ENCODE results near the gene TECPR2.
A peak's percentile ranks its signal among the peaks of the same experiment; 100 is the strongest.
"Not testable (repeated sequence)": the region's sequence is repeated elsewhere in the genome, so short reads cannot be mapped to it uniquely, and the experiment has no call there.

TECPR2 gene

GRCh38 chr14:102333390-102333789 is 29.4 kb upstream of the TECPR2 start:
- no peak for DNase-seq (ENCODE audit: low spot score)

- DNase-seq (ENCODE audit: low spot score): no peak
Observed at GRCh38 chr14:102333795-102334705, 28.7 kb upstream of the TECPR2 start.

GRCh38 chr14:102335163-102335562 is 27.6 kb upstream of the TECPR2 start:
- DNase-seq (ENCODE audit: low spot score): no peak

DNA sequence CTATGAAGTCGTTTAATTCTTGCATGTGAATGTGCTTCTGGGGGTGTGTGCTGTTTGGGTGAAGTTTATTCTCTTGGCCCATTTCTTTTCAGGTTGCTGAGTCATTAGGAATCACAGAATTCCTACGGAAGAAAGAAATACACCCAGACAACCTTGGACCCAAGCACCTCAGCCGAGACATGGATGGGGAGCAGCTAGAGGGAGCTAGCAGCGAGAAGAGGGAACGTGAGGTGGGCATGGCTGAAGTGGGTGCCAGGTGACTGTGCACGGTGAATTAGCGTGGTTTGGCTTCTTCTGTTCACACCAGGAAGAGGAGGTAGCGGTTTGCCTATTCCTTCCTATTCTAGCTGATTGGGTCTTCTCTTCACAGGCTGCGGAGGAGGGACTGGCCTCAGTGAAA is 24.0 kb upstream of the TECPR2 start:
- DNase-seq (ENCODE audit: low spot score): no peak

- no peak for DNase-seq (ENCODE audit: low spot score)
Observed at GRCh38 chr14:102341566-102341965, 21.2 kb upstream of the TECPR2 start.

DNA sequence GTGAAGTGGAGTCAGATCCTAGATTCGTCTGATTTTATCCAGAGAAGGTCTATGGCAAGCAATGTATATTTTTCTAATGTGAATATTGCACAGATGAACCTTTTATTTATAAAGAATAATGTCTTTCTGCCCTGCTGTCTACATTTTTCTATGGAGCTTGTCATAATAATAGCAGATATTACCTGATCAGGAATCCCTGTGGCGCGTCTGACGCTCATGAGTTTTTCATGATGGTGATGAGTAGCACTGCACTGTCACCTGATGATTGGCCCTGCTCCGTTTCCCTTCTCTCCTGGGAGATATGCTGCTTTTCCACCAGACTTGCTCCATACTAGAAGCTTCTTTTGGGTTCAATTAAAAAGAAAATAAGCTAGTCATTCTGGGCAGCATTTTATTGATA is 20.5 kb upstream of the TECPR2 start:
- no peak for DNase-seq (ENCODE audit: low spot score)

- DNase-seq (ENCODE audit: low spot score): no peak
Observed at GRCh38 chr14:102344084-102344483, 18.7 kb upstream of the TECPR2 start.

GRCh38 chr14:102344485-102344884 is 18.3 kb upstream of the TECPR2 start:
- peak; percentile 82 for DNase-seq (ENCODE audit: low spot score)

DNA sequence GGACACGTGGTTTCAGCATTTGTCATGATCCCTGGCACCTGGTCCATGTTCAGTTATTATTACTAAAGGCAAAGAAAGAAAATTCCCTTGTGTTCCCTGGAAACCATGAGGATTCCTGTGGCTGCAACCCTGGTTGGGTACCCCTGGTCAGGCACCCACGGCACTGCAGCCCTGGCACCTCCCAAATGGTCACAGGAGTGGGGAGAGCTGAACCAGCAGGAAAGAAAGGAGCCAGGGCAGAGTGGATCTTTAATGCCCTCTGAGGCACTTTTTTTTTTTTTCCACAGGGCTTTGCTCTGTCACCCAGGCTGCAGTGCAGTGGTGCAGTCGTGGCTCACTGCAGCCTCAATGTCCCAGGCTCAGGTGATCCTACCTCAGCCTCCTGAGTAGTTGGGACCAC is 17.5 kb upstream of the TECPR2 start:
- DNase-seq (ENCODE audit: low spot score): no peak

GRCh38 chr14:102346645-102347044 is 16.1 kb upstream of the TECPR2 start:
- DNase-seq (ENCODE audit: low spot score): no peak

DNA sequence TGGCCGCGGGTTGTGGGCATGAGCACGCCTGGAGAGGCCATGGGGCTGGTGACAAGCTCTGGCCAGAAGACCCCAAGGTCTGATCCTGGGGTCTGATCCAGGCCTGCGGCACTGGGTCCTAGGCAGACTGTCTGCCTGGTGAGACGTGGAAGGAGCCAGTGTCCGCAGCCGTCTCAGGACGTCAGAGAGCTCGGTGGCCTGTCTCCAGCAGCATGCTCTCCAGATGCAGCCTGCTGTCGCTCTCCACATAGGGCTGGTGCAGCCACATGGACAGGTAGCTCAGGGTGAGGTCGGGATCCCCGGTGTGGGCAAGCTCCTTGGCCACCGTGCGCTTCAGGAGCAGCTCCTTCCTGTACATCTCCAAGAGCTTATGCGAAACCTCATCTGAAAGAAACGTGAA is 14.4 kb upstream of the TECPR2 start:
- no peak for DNase-seq (ENCODE audit: low spot score)

GRCh38 chr14:102351023-102351422 is 11.7 kb upstream of the TECPR2 start:
- no peak for DNase-seq (ENCODE audit: low spot score)

GRCh38 chr14:102351593-102351992 is 11.1 kb upstream of the TECPR2 start:
- not testable (repeated sequence) for DNase-seq (ENCODE audit: low spot score)

- DNase-seq (ENCODE audit: low spot score): no peak
Observed at GRCh38 chr14:102352213-102352612, 10.5 kb upstream of the TECPR2 start.

DNA sequence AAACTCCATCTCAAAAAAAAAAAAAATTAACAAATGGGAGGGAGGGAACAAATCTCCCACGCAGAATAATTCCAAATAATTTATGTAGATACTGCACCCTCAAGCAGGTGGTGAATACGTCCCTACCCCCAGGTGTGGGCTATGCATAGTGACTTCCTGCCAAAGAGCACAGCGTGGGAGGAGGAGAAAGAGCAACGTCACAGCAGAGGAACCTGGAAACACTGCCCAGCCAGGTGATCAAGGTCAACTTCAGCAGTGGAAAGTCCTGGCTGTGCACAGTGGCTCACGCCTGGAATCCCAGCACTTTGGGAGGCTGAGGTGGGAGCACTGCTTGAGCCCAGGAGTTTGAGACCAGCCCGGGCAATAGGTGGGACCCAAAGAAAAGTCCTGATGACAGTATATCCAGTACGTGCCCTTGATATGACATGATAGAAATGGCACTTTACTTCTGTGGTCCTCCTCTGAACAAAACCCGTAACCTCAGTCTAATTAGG is 9.6 kb upstream of the TECPR2 start:
- no peak for DNase-seq (ENCODE audit: low spot score)

- no peak for DNase-seq (ENCODE audit: low spot score)
Observed at GRCh38 chr14:102356280-102356679, 6.5 kb upstream of the TECPR2 start.

- DNase-seq (ENCODE audit: low spot score): no peak
Observed at GRCh38 chr14:102359341-102359740, 3.4 kb upstream of the TECPR2 start.

GRCh38 chr14:102360388-102360787 is 2.4 kb upstream of the TECPR2 start:
- DNase-seq (ENCODE audit: low spot score): no peak

DNA sequence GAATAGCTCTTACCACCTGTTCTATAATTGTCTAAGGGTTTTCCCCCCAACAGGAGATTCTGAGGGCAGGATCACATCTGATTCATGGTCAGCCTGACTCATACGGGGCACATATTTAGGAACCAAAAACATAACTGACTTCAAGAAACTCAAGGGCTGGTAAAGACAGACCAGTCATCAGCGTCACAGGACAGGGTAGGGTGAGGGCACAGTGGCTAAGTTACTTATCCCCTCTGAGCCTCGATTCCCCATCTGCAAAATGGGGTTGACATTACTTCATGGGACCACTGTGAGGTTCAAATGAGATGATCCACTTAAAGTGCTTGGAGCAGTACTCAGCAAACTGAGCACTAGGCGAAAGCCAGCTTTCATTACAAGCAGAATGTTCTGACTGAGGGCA is 657 bp upstream of the TECPR2 start:
- peak; percentile 5 for DNase-seq (ENCODE audit: low spot score)

DNA sequence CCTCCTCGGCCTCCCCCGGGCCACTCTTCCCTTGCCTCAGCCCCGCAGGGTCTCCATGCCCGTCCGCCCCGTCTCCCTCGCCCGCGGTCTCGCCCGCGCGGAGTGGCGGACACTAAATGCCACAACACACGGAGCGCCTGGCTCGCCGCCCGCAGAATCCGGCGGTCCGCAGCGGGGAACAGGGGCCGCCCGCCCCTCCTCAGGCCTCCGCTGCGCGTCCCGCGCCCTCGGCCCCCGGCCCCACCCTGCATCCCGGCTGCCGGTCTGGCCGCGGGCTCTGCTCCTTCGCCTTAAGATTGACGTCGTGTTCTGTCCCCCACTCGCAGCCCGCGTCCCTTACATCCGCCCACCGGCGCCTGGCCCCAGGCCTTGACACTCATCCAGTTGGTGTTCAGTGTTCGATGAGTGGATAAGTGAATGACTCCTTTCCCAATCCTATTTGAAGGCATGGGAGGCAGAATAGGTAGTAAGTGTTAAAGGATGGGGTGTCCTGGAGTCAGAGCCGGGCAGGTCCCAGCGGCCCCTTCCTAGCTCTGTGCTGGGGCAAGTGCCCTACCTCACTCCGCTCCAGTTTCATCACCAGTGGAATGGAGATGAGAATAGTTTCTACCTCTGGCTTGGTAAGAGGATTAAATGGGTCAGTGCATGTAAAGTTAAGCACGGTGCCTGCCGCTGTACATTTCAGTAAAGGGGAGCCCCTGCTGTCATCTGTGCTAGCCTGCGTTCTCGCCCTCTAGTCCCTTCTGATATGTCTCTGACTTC is 622 bp downstream of the TECPR2 start:
- DNase-seq (ENCODE audit: low spot score): peak; percentile 8

DNA sequence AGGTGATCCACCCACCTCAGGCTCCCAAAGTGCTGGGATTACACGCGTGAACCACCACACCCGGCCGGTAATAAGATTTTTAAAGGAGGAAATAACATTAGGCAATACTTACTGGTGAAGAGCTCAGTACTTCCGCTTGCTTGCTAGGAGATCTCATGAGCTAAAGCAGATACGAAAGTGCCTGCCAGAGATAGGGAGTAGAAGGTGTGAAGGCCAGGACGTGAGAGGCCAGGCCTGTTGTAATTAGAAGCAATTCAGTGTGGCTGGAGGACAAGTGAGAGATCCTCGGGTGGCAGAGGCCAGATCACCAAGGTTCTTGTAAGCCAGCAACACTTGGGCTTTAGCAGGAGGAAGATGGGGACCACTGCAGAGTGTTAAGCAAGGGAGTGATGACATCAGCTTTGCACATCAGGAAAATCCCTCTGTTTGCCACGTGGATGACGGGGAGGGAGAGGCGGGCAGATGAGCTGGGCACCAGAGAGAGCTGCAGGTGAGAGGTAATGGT is 7.6 kb downstream of the TECPR2 start:
- no peak for DNase-seq (ENCODE audit: low spot score)

DNA sequence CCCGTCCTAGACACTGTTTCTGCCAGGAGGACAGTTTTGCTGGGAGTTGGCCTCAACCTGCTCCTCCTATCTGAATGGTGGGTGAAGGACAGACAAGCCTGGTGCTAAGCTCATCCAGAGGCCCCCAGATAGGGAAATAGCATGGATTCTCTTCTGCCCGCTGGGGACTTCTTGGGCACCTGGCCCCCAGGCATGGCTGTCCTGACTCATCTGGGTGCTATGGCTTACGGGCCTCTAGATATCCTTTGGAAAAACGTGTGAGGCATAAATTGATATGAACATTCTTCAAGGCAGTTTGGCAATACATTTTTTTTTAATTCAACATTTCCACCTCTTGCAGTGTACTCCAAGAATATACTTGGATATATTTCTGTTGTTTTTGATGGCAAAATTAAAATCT is 8.6 kb downstream of the TECPR2 start:
- DNase-seq (ENCODE audit: low spot score): no peak

DNA sequence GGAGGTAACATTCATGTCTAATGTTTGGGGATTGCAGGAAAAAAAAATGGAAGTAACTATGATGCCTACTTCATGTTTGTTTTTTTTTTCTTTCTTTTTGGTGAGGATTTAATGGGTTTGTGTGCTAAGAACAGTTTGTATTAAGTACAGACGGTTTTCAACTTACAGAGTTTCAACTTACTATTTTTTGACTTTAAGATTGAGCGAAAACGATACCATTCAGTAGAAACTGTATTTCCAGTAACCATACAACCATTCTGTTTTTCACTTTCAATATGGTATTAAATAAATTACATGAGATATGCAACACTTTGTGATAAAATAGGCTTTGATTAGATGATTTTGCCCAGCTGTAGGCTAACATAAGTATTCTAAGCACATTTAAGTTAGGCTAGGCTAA is 10.4 kb downstream of the TECPR2 start:
- DNase-seq (ENCODE audit: low spot score): no peak
